ENCODE data around the gene DCDC1. TPM values are rescaled to one million over a fixed set of nuclear protein-coding genes. Genes with fewer than 3 reads are reported as not detected.
A peak's percentile ranks its signal among the peaks of the same experiment; 100 is the strongest.
"Not testable (repeated sequence)": the region's sequence is repeated elsewhere in the genome, so short reads cannot be mapped to it uniquely, and the experiment has no call there.

The DCDC1 gene
- total RNA-seq, 1 experiment from 2014 or later = 0.22 TPM

- no peak for DNase-seq (ENCODE audit: low spot score)
- TF ChIP-seq, protein P1, sequence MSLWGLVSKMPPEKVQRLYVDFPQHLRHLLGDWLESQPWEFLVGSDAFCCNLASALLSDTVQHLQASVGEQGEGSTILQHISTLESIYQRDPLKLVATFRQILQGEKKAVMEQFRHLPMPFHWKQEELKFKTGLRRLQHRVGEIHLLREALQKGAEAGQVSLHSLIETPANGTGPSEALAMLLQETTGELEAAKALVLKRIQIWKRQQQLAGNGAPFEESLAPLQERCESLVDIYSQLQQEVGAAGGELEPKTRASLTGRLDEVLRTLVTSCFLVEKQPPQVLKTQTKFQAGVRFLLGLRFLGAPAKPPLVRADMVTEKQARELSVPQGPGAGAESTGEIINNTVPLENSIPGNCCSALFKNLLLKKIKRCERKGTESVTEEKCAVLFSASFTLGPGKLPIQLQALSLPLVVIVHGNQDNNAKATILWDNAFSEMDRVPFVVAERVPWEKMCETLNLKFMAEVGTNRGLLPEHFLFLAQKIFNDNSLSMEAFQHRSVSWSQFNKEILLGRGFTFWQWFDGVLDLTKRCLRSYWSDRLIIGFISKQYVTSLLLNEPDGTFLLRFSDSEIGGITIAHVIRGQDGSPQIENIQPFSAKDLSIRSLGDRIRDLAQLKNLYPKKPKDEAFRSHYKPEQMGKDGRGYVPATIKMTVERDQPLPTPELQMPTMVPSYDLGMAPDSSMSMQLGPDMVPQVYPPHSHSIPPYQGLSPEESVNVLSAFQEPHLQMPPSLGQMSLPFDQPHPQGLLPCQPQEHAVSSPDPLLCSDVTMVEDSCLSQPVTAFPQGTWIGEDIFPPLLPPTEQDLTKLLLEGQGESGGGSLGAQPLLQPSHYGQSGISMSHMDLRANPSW (CRISPR knock-in tag; conservative IDR thresholded peaks at IDR 0.05; ENCODE audit: low read depth) = no peak
- TF ChIP-seq ZNF263 (CRISPR knock-in tag; IDR thresholded peaks at IDR 0.05; ENCODE audit: low read depth) (no peak), E2F5 (CRISPR knock-in tag; IDR thresholded peaks at IDR 0.05) (no peak), IRF1 (CRISPR knock-in tag; IDR thresholded peaks at IDR 0.05) (no peak), JUN (CRISPR knock-in tag; IDR thresholded peaks at IDR 0.05) (no peak), GRHL2 (CRISPR knock-in tag; IDR thresholded peaks at IDR 0.05; ENCODE audit: insufficient replicate concordance, severe bottlenecking) (no peak), JAZF1 (CRISPR knock-in tag; IDR thresholded peaks at IDR 0.05) (no peak), ATF6 (CRISPR knock-in tag; IDR thresholded peaks at IDR 0.05) (no peak), ZNF138 (CRISPR knock-in tag; conservative IDR thresholded peaks at IDR 0.05) (no peak), SMAD4 (CRISPR knock-in tag; IDR thresholded peaks at IDR 0.05) (no peak), MXD4 (CRISPR knock-in tag; IDR thresholded peaks at IDR 0.05; ENCODE audit: borderline replicate concordance) (no peak), ZBTB21 (CRISPR knock-in tag; IDR thresholded peaks at IDR 0.05; ENCODE audit: borderline replicate concordance) (no peak), ZNF425 (CRISPR knock-in tag; conservative IDR thresholded peaks at IDR 0.05) (no peak), NR1H2 (CRISPR knock-in tag; IDR thresholded peaks at IDR 0.05) (no peak), MLX (CRISPR knock-in tag; IDR thresholded peaks at IDR 0.05) (no peak)
- TF ChIP-seq, protein P2, sequence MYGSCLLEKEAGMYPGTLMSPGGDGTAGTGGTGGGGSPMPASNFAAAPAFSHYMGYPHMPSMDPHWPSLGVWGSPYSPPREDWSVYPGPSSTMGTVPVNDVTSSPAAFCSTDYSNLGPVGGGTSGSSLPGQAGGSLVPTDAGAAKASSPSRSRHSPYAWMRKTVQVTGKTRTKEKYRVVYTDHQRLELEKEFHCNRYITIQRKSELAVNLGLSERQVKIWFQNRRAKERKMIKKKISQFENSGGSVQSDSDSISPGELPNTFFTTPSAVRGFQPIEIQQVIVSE (CRISPR knock-in tag; IDR thresholded peaks at IDR 0.05; ENCODE audit: borderline replicate concordance) = no peak
- Mint-ChIP-seq H3K27ac (no peak overlapping the region), H3K27me3 (ENCODE audit: low read depth) (no peaks in the 10 kb centered on the region), H3K36me3 (no peaks in the 10 kb centered on the region; the same call in 1 of the 2 replicates), H3K4me3 (no peak overlapping the region), H3K9me3 (peaks cover 9% of the 10 kb centered on the region; the same call in 1 of the 2 replicates), H3K4me1 (peaks cover 4% of the 10 kb centered on the region; the same call in 1 of the 2 replicates)
- ChIA-PET POLR2A (no interaction called here), CTCF (no interaction called here)
- no peak for ATAC-seq
These were observed 46.4 kb downstream of the DCDC1 start for GRCh38 chr11:31323145-31323544.

DNA sequence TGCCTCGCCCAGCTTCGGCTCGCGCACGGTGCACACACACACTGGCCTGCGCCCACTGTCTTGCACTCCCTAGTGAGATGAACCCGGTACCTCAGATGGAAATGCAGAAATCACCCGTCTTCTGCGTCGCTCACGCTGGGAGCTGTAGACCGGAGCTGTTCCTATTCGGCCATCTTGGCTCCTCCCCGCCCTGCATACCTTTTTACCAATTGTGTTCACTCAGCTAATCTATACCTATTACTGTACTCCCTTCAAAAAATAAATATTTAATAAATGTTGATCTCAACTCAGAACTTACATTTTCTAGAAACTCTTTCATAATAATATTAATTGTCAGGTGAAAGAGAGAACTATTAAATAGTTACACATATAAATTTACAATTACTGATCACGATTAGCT, 48.0 kb downstream of the DCDC1 start:
- H3K27ac Mint-ChIP-seq; DNase-seq (ENCODE audit: low spot score); CTCF ChIA-PET; H3K4me1 Mint-ChIP-seq; H3K9me3 Mint-ChIP-seq; H3K27me3 Mint-ChIP-seq (ENCODE audit: low read depth); ATAC-seq; H3K36me3 Mint-ChIP-seq; POLR2A ChIA-PET: not testable (repeated sequence)
- H3K4me3 Mint-ChIP-seq = peak overlapping the region; percentile 22; the same call in 1 of the 2 replicates

Measured in WTC11 (cell line).